CD14-positive monocyte (primary cell): ENCODE data around the gene RPTOR. TPM values are rescaled to one million over a fixed set of nuclear protein-coding genes. Genes with fewer than 3 reads are reported as not detected.

Experiments used
- DNase-seq, 3 donors: peaks; one replicate each; pipeline ENCODE4 v3.0.0-alpha.2; 2011 to 2022
- H2AFZ ChIP-seq: 2 replicates; pipeline ENCODE4 v1.6.0; 2012; ENCODE audit warnings: mild to moderate bottlenecking, low read depth, low read length, inconsistent platforms; ENCODE audit not compliant: insufficient read depth, poor library complexity, severe bottlenecking
- H3K27ac ChIP-seq, 2 donors: 1 replicate in 1 of 2; 2 replicates in 1 of 2; pipeline ENCODE4 v1.5.1; 2012 to 2013; ENCODE audit warnings: low read length in 2 of 2, control low read depth in 1 of 2, inconsistent platforms in 1 of 2, low read depth in 1 of 2, mild to moderate bottlenecking in 1 of 2
- H3K27me3 ChIP-seq, 2 donors: one replicate each; pipeline versions ENCODE4 v1.6.0 to v1.6.1; 2011 to 2013; ENCODE audit warnings: low read length in 2 of 2; ENCODE audit not compliant: control insufficient read depth in 2 of 2, insufficient read depth in 2 of 2
- H3K36me3 ChIP-seq, 2 donors: replicated peaks in 1 of 2; 1 replicate in 1 of 2; 2 replicates in 1 of 2; pipeline versions ENCODE4 v1.5.1 to v1.6.1; 2012 to 2013; ENCODE audit warnings: low read length in 2 of 2, control low read depth in 1 of 2, inconsistent platforms in 1 of 2, mild to moderate bottlenecking in 1 of 2; ENCODE audit not compliant: insufficient read depth in 2 of 2, control insufficient read depth in 1 of 2
- H3K4me1 ChIP-seq, 2 donors: 1 replicate in 1 of 2; 2 replicates in 1 of 2; pipeline versions ENCODE4 v1.5.1 to v1.6.1; 2012 to 2013; ENCODE audit warnings: low read length in 2 of 2, control low read depth in 1 of 2, inconsistent platforms in 1 of 2, mild to moderate bottlenecking in 1 of 2, moderate library complexity in 1 of 2; ENCODE audit not compliant: insufficient read depth in 2 of 2, control insufficient read depth in 1 of 2
- H3K4me2 ChIP-seq: replicated peaks from 2 replicates; pipeline ENCODE3; 2012; ENCODE audit warnings: low read length, moderate library complexity, mild to moderate bottlenecking; ENCODE audit not compliant: poor library complexity, severe bottlenecking; ENCODE audit errors: extremely low read depth
- H3K4me3 ChIP-seq, 3 experiments: fragments of 200-600 bp in 1 of 3; sonication (generic) in 1 of 3; replicated peaks in 1 of 3; 1 replicate in 2 of 3; 2 replicates in 1 of 3; pipeline ENCODE4 v1.5.1; 2011 to 2013; ENCODE audit warnings: low read length in 3 of 3, mild to moderate bottlenecking in 3 of 3, control low read depth in 2 of 3, low read depth in 2 of 3, inconsistent platforms in 1 of 3, moderate library complexity in 1 of 3
- H3K79me2 ChIP-seq: 2 replicates; pipeline ENCODE4 v1.6.0; 2012; ENCODE audit warnings: mild to moderate bottlenecking, control low read depth, inconsistent platforms, low read length, moderate library complexity; ENCODE audit not compliant: insufficient read depth
- H3K9ac ChIP-seq: 2 replicates; pipeline ENCODE4 v1.6.0; 2017; ENCODE audit warnings: low read length, mild to moderate bottlenecking; ENCODE audit not compliant: insufficient read depth, poor library complexity, severe bottlenecking
- H3K9me3 ChIP-seq, 2 donors: replicated peaks in 1 of 2; 1 replicate in 1 of 2; 2 replicates in 1 of 2; pipeline versions ENCODE4 v1.5.1 to v1.6.1; 2012 to 2013; ENCODE audit warnings: low read length in 2 of 2, control low read depth in 1 of 2; ENCODE audit not compliant: control insufficient read depth in 1 of 2, insufficient read depth in 1 of 2
- H4K20me1 ChIP-seq: 2 replicates; pipeline ENCODE4 v1.6.0; 2012; ENCODE audit warnings: mild to moderate bottlenecking, low read length, control low read depth, moderate library complexity; ENCODE audit not compliant: insufficient read depth
- H3K27ac Mint-ChIP-seq, 7 donors: one replicate each; pipeline ENCODE4 v1.8.0; 2020; ENCODE audit warnings: mild to moderate bottlenecking in 7 of 7, mixed read lengths in 7 of 7, moderate library complexity in 6 of 7, inconsistent platforms in 2 of 7
- H3K27me3 Mint-ChIP-seq, 3 donors: one replicate each; pipeline ENCODE4 v1.8.0; 2021 to 2022; ENCODE audit warnings: low read depth in 3 of 3, mild to moderate bottlenecking in 3 of 3, mixed read lengths in 3 of 3, moderate library complexity in 3 of 3, inconsistent platforms in 1 of 3
- H3K36me3 Mint-ChIP-seq, 2 donors: one replicate each; pipeline ENCODE4 v1.8.0; 2020; ENCODE audit warnings: mixed read lengths in 2 of 2, inconsistent platforms in 1 of 2, mild to moderate bottlenecking in 1 of 2
- H3K4me1 Mint-ChIP-seq: one replicate; pipeline ENCODE4 v1.8.0; 2020; ENCODE audit warnings: mild to moderate bottlenecking, mixed read lengths
- H3K4me3 Mint-ChIP-seq, 2 donors: one replicate each; pipeline ENCODE4 v1.8.0; 2020; ENCODE audit warnings: mild to moderate bottlenecking in 2 of 2, mixed read lengths in 2 of 2, moderate library complexity in 1 of 2
- H3K9me3 Mint-ChIP-seq, 7 donors: one replicate each; pipeline ENCODE4 v1.8.0; 2020 to 2022; ENCODE audit warnings: mixed read lengths in 7 of 7, mild to moderate bottlenecking in 6 of 7, moderate library complexity in 6 of 7, inconsistent platforms in 2 of 7
- WGBS: methylation state at CpG from one replicate; pipeline ENCODE4 v1.1.5; 2013; ENCODE audit warnings: missing lambda C conversion rate; ENCODE audit not compliant: insufficient coverage; 5-methylcytosine and 5-hydroxymethylcytosine counted together
- intact Hi-C, 2 donors: fragments of 100-400 bp; cut with micrococcal nuclease; formaldehyde crosslinking; loops; one replicate each; pipeline versions ENCODE4 v1.15.0 to v1.15.1; 2023
- polyA plus RNA-seq, 3 donors: library from polyadenylated mRNA; depleted of rRNA in 1 of 3; unstranded in 2 of 3; stranded (reverse) in 1 of 3; fragments of 300-500 nt in 2 of 3; fragments of >200 nt in 1 of 3; fragmentation: Illumina TruSeq in 2 of 3; gene quantifications; 1 replicate in 2 of 3; 2 replicates in 1 of 3; pipeline ENCODE4 v1.2.3, GENCODE V29; 2012 to 2021
- TF ChIP-seq, protein P1 (sequence below): fragments of 200-600 bp; IDR thresholded peaks from one replicate; pipeline ENCODE4 v1.8.0; 2022; ENCODE audit warnings: antibody characterized with exemption, mild to moderate bottlenecking

RPTOR gene
- polyA plus RNA-seq, 3 donors, result 1.1 to 8.7 (median 2.6) TPM

DNA sequence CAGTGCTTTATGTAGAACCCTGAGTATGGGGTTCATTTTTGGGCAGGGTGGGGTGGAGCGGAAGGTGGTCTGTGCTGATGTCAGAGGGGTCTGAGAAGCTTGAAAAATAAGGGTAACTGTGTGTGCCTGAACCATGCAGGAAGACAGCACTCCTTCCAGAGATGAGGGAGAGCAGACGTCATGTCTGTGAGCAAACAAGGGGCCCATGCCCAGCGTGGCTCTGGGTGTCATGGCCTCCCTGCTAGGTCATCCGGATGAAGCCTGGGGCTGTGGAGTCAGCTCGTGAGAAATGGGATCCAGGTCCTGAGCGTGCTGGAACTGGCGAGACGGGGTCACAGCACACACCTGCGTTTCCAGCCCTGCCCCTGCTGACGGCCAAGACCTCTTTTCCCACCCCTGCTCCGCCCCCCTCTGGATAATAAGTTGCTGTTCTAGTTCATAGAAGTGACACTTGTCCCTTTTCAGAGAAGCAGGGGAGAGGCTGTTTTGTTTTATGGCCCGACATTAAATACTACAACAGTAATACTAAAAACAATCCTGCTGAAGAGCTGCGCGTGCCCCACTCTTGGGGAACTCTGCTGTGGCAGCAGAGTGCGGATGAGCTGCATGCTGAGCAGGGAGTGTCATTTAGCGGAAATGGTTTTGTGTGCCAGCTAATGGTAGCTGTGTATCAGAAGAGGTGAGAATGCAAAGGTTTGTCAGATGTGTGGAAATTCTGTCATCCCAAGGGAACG lies 92.6 kb downstream of the RPTOR start:
- H4K20me1 ChIP-seq, result peaks cover 37% of the 10 kb centered on the region
- TF ChIP-seq, protein P1, sequence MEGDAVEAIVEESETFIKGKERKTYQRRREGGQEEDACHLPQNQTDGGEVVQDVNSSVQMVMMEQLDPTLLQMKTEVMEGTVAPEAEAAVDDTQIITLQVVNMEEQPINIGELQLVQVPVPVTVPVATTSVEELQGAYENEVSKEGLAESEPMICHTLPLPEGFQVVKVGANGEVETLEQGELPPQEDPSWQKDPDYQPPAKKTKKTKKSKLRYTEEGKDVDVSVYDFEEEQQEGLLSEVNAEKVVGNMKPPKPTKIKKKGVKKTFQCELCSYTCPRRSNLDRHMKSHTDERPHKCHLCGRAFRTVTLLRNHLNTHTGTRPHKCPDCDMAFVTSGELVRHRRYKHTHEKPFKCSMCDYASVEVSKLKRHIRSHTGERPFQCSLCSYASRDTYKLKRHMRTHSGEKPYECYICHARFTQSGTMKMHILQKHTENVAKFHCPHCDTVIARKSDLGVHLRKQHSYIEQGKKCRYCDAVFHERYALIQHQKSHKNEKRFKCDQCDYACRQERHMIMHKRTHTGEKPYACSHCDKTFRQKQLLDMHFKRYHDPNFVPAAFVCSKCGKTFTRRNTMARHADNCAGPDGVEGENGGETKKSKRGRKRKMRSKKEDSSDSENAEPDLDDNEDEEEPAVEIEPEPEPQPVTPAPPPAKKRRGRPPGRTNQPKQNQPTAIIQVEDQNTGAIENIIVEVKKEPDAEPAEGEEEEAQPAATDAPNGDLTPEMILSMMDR, result no peak
- no peak overlapping the region for H3K4me3 Mint-ChIP-seq

DNA sequence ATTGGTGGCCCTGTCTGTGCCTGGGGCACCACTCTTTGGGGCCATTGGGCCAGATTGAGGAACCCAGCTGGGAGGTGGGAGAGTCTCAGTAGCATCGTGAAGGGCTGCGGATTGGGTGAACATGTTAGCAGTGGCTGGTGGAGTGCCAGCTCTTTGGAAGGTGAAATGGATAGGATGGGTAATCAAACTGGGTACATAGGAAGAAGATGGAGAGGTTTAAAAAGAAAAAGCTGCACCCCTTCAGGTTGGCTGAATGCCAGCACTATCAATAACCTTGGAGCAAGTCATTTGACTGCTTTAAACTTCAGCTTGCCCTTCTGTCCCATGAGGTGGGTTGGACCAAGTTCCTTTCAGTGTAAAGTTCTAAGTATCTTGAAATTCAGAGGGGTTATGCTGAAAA lies 95.0 kb downstream of the RPTOR start:
- H3K4me3 Mint-ChIP-seq, result no peak overlapping the region
- TF ChIP-seq, protein P1, result no peak
- no peak for DNase-seq
- H3K4me1 ChIP-seq, result no peaks in the 10 kb centered on the region
- no peak overlapping the region for H3K9ac ChIP-seq
- peaks cover 0 to 2% (median 1%) of the 10 kb centered on the region in 3 donors for H3K27me3 Mint-ChIP-seq
- peaks cover 13% of the 10 kb centered on the region for H3K79me2 ChIP-seq
- H3K27me3 ChIP-seq, result no peaks in the 10 kb centered on the region
- H3K9me3 ChIP-seq, result no peaks in the 10 kb centered on the region
- H3K27ac ChIP-seq, result no peak overlapping the region
- peaks cover 0 to 11% of the 10 kb centered on the region in 2 donors for H3K36me3 ChIP-seq
- peaks cover 0 to 2% (median 0%) of the 10 kb centered on the region in 7 donors for H3K9me3 Mint-ChIP-seq
- peaks cover 0 to 21% of the 10 kb centered on the region in 2 donors for H3K36me3 Mint-ChIP-seq
- H3K4me3 ChIP-seq, result no peak overlapping the region
- intact Hi-C loops, result no loop called here
- H3K27ac Mint-ChIP-seq, result peak overlapping the region in 1 of 7 donors; percentile 2
- H3K4me1 Mint-ChIP-seq, result no peaks in the 10 kb centered on the region
- 94% methylated on average over 2 of the region's 2 CpGs for whole genome bisulfite sequencing
- no peak overlapping the region for H2AFZ ChIP-seq
- H4K20me1 ChIP-seq, result peaks cover 28% of the 10 kb centered on the region
- no peak overlapping the region for H3K4me2 ChIP-seq

More for the DNA sequence above, 92.6 kb downstream of the RPTOR start:
- Histone ChIP-seq H3K27ac (no peak overlapping the region), H3K36me3 (peaks cover 0 to 2% of the 10 kb centered on the region in 2 donors), H3K9me3 (no peaks in the 10 kb centered on the region), H2AFZ (no peak overlapping the region), H3K9ac (no peak overlapping the region), H3K4me3 (no peak overlapping the region), H3K27me3 (no peaks in the 10 kb centered on the region), H3K4me2 (no peak overlapping the region), H3K4me1 (no peaks in the 10 kb centered on the region), H3K79me2 (peaks cover 13% of the 10 kb centered on the region)
- intact Hi-C loops, result no loop called here
- Mint-ChIP-seq H3K27me3 (peaks cover 0 to 4% (median 1%) of the 10 kb centered on the region in 3 donors), H3K36me3 (peaks cover 10 to 16% of the 10 kb centered on the region in 2 donors), H3K4me1 (no peaks in the 10 kb centered on the region), H3K9me3 (peaks cover 0 to 2% (median 0%) of the 10 kb centered on the region in 7 donors), H3K27ac (peak overlapping the region in 1 of 7 donors; percentile 9)
- whole genome bisulfite sequencing, result 94% methylated on average over 8 of the region's 17 CpGs
- no peak for DNase-seq
